SK-N-SH treated with all-trans-retinoic acid at 6 μM for 48 hours (cell line): ENCODE measurements around the gene PNPLA6.
A peak's percentile ranks its signal among the peaks of the same experiment; 100 is the strongest.

Source experiments
- ATAC-seq: fragments of 200-7000 bp; cut with Tn5 transposase; 3 replicates; pipeline ENCODE4 v1.9.1; 2020; ENCODE audit warnings: mild to moderate bottlenecking, moderate library complexity
- ARNTL ChIP-seq: fragments of 450-650 bp; formaldehyde crosslinking; IDR thresholded peaks from 2 replicates; pipeline ENCODE4 v1.5.0; 2020; ENCODE audit warnings: low read depth, mild to moderate bottlenecking, moderate library complexity, borderline replicate concordance
- BACH2 ChIP-seq: fragments of 250-450 bp; sonication (Bioruptor Pico); IDR thresholded peaks from 2 replicates; pipeline ENCODE4 v1.9.0; 2021; ENCODE audit warnings: mild to moderate bottlenecking, borderline replicate concordance
- CSDC2 ChIP-seq: fragments of 250-450 bp; sonication (Bioruptor Pico); IDR thresholded peaks from 2 replicates; pipeline ENCODE4 v1.5.0; 2020; ENCODE audit warnings: mild to moderate bottlenecking, moderate library complexity
- GLIS3 ChIP-seq: fragments of 250-450 bp; sonication (Bioruptor Pico); IDR thresholded peaks from 2 replicates; pipeline ENCODE4 v1.5.0; 2020; ENCODE audit warnings: mild to moderate bottlenecking, moderate library complexity
- ISL1 ChIP-seq: fragments of 250-450 bp; sonication (Bioruptor Pico); IDR thresholded peaks from 2 replicates; pipeline ENCODE4 v2.1.2; 2022; ENCODE audit warnings: mild to moderate bottlenecking, moderate library complexity
- OSR1 ChIP-seq: fragments of 250-450 bp; sonication (Bioruptor Pico); IDR thresholded peaks from 2 replicates; pipeline ENCODE4 v1.8.0; 2022; ENCODE audit warnings: moderate library complexity, mild to moderate bottlenecking, inconsistent platforms
- PATZ1 ChIP-seq: fragments of 250-450 bp; sonication (Bioruptor Pico); IDR thresholded peaks from 2 replicates; pipeline ENCODE4 v1.8.0; 2020; ENCODE audit warnings: mild to moderate bottlenecking, moderate library complexity, borderline replicate concordance
- PPARA ChIP-seq: fragments of 250-450 bp; sonication (Bioruptor Pico); IDR thresholded peaks from 2 replicates; pipeline ENCODE4 v1.5.0; 2020; ENCODE audit warnings: mild to moderate bottlenecking, borderline replicate concordance
- RARB ChIP-seq: fragments of 250-450 bp; sonication (Bioruptor Pico); IDR thresholded peaks from 2 replicates; pipeline ENCODE4 v1.8.0; 2021; ENCODE audit warnings: mild to moderate bottlenecking, moderate library complexity
- SNAI2 ChIP-seq: fragments of 250-450 bp; sonication (Bioruptor Pico); IDR thresholded peaks from 2 replicates; pipeline ENCODE4 v1.5.0; 2020; ENCODE audit warnings: mild to moderate bottlenecking, moderate library complexity
- TCF4 ChIP-seq: fragments of 250-450 bp; sonication (Bioruptor Pico); IDR thresholded peaks from 2 replicates; pipeline ENCODE4 v1.8.0; 2021; ENCODE audit warnings: mild to moderate bottlenecking, moderate library complexity, borderline replicate concordance
- TOX ChIP-seq: fragments of 250-450 bp; sonication (Bioruptor Pico); IDR thresholded peaks from 2 replicates; pipeline ENCODE4 v1.8.0; 2021; ENCODE audit warnings: mild to moderate bottlenecking, moderate library complexity, borderline replicate concordance
- TSHZ2 ChIP-seq: fragments of 250-450 bp; sonication (Bioruptor Pico); IDR thresholded peaks from 2 replicates; pipeline ENCODE4 v1.5.0; 2020; ENCODE audit warnings: mild to moderate bottlenecking, moderate library complexity
- ZC3H10 ChIP-seq: fragments of 250-450 bp; sonication (Bioruptor Pico); IDR thresholded peaks from 2 replicates; pipeline ENCODE4 v1.5.1; 2021; ENCODE audit warnings: mild to moderate bottlenecking, moderate library complexity
- ZFP3 ChIP-seq: fragments of 250-450 bp; sonication (Bioruptor Pico); IDR thresholded peaks from 2 replicates; pipeline ENCODE4 v1.5.0; 2020; ENCODE audit warnings: mild to moderate bottlenecking, moderate library complexity
- ZNF565 ChIP-seq: fragments of 450-650 bp; formaldehyde crosslinking; conservative IDR thresholded peaks from 2 replicates; pipeline ENCODE4 v1.5.0; 2020; ENCODE audit warnings: low read depth, mild to moderate bottlenecking, moderate library complexity
- ZNF70 ChIP-seq: fragments of 450-650 bp; formaldehyde crosslinking; IDR thresholded peaks from 2 replicates; pipeline ENCODE4 v1.5.0; 2020; ENCODE audit warnings: mild to moderate bottlenecking, moderate library complexity
- ZNF8 ChIP-seq: fragments of 450-650 bp; formaldehyde crosslinking; IDR thresholded peaks from 2 replicates; pipeline ENCODE4 v1.5.0; 2020; ENCODE audit warnings: mild to moderate bottlenecking, moderate library complexity
- TF ChIP-seq, protein P1 (sequence below): fragments of 250-450 bp; sonication (Bioruptor Pico); IDR thresholded peaks from 2 replicates; pipeline ENCODE4 v1.8.0; 2021; ENCODE audit warnings: low read depth, mild to moderate bottlenecking, moderate library complexity, borderline replicate concordance
- TF ChIP-seq, protein P2 (sequence below): fragments of 250-450 bp; sonication (Bioruptor Pico); IDR thresholded peaks from 2 replicates; pipeline ENCODE4 v1.5.1; 2020; ENCODE audit warnings: low read depth, mild to moderate bottlenecking, moderate library complexity
- TF ChIP-seq, protein P3 (sequence below): fragments of 250-450 bp; sonication (Bioruptor Pico); IDR thresholded peaks from 2 replicates; pipeline ENCODE4 v1.5.1; 2021; ENCODE audit warnings: mild to moderate bottlenecking, moderate library complexity

Gene PNPLA6

DNA sequence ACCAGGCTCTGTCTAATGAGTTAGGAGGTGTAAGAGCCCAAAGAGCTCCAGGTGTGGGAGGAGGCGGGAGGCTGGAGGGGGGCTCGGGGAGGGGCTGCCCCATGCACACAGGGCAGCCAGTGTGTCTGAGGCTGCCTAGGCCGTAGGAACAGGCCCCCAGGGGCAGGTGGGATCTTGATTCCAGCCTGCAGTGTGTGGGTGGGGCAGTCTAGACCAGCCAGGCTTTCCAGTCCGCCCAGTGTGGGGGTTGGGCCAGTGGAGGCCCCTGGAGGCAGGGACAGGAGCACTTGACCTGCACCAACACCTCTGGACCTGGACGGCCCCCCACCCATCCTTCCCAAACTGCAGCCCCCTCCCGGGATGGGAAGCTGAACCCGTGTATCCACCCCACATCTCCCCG, 54.7 kb downstream of the PNPLA6 start (continued):
- no peak for TF ChIP-seq TSHZ2
- no peak for TF ChIP-seq SNAI2 (CRISPR knock-in tag)
- no peak for TF ChIP-seq ZC3H10 (CRISPR knock-in tag)
- TF ChIP-seq OSR1 (CRISPR knock-in tag) = no peak
- no peak for TF ChIP-seq ZNF565 (CRISPR knock-in tag)
- no peak for TF ChIP-seq ZNF70 (CRISPR knock-in tag)

- peak; percentile 87 for ATAC-seq
Measured at GRCh38 chr19:7595466-7596133, 60.1 kb downstream of the PNPLA6 start, which contains the start of gene CAMSAP3. CAMSAP3 (plus strand) TSS chr19:7595863; CDS start chr19:7596003, 140 bp downstream.

DNA sequence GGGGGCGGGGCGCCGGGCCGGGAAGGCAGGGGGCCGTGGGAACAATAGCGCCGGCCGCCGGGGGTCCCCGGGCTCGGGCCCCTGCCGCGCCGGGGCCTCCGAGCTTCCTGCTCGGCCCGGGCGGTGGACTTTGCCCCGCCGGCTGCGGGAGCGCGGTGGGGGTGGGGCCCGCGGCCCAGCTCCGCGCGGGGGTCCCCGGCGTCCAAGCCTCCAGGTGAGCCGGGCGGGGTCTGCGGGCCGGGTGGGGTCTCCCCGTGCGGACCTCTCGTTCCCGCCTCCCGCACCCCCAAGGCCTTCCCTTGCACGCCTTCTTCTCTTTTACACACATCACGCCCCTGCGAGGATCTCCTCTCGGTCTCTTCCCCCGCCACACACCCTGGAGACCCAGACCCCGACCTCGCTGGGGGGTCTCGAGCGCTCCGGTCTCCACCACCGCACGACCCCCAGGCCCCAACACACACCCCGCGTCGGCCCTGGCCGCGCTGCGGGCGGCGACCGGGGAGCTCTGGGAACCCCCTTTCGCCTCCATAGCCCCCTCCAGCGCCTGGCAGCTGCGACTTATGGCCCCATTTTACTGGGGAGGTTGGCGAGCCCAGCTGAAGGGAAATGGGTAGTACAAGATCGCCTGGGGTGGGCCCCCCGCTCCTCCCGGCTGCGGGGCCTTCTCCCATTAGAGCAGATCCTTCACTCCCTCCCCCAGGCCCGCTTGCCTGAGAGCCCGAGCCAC, 60.9 kb downstream of the PNPLA6 start:
- no peak for ATAC-seq
- TF ChIP-seq RARB (no peak), ZNF8 (CRISPR knock-in tag) (no peak), SNAI2 (CRISPR knock-in tag) (no peak), ZC3H10 (CRISPR knock-in tag) (no peak), GLIS3 (CRISPR knock-in tag) (no peak), ZFP3 (no peak), TOX (CRISPR knock-in tag) (no peak), ZNF565 (CRISPR knock-in tag) (no peak), CSDC2 (no peak), ARNTL (CRISPR knock-in tag) (no peak)

More at GRCh38 chr19:7595466-7596133, 60.1 kb downstream of the PNPLA6 start, which contains the start of gene CAMSAP3:
- TF ChIP-seq, protein P1, sequence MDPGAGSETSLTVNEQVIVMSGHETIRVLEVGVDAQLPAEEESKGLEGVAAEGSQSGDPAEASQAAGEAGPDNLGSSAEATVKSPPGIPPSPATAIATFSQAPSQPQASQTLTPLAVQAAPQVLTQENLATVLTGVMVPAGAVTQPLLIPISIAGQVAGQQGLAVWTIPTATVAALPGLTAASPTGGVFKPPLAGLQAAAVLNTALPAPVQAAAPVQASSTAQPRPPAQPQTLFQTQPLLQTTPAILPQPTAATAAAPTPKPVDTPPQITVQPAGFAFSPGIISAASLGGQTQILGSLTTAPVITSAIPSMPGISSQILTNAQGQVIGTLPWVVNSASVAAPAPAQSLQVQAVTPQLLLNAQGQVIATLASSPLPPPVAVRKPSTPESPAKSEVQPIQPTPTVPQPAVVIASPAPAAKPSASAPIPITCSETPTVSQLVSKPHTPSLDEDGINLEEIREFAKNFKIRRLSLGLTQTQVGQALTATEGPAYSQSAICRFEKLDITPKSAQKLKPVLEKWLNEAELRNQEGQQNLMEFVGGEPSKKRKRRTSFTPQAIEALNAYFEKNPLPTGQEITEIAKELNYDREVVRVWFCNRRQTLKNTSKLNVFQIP (CRISPR knock-in tag) = no peak
- no peak for TF ChIP-seq OSR1 (CRISPR knock-in tag)
- no peak for TF ChIP-seq PPARA (CRISPR knock-in tag)
- no peak for TF ChIP-seq ARNTL (CRISPR knock-in tag)
- TF ChIP-seq, protein P2, sequence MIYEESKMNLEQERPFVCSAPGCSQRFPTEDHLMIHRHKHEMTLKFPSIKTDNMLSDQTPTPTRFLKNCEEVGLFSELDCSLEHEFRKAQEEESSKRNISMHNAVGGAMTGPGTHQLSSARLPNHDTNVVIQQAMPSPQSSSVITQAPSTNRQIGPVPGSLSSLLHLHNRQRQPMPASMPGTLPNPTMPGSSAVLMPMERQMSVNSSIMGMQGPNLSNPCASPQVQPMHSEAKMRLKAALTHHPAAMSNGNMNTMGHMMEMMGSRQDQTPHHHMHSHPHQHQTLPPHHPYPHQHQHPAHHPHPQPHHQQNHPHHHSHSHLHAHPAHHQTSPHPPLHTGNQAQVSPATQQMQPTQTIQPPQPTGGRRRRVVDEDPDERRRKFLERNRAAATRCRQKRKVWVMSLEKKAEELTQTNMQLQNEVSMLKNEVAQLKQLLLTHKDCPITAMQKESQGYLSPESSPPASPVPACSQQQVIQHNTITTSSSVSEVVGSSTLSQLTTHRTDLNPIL (CRISPR knock-in tag) = no peak
- no peak for TF ChIP-seq TOX (CRISPR knock-in tag)
- TF ChIP-seq BACH2 (CRISPR knock-in tag) = no peak
- TF ChIP-seq TCF4 = no peak
- no peak for TF ChIP-seq ZC3H10 (CRISPR knock-in tag)
- no peak for TF ChIP-seq PATZ1 (CRISPR knock-in tag)
- TF ChIP-seq ISL1 (CRISPR knock-in tag) = no peak
- no peak for TF ChIP-seq CSDC2
- no peak for TF ChIP-seq ZNF8 (CRISPR knock-in tag)
- TF ChIP-seq GLIS3 (CRISPR knock-in tag) = no peak
- TF ChIP-seq, protein P3, sequence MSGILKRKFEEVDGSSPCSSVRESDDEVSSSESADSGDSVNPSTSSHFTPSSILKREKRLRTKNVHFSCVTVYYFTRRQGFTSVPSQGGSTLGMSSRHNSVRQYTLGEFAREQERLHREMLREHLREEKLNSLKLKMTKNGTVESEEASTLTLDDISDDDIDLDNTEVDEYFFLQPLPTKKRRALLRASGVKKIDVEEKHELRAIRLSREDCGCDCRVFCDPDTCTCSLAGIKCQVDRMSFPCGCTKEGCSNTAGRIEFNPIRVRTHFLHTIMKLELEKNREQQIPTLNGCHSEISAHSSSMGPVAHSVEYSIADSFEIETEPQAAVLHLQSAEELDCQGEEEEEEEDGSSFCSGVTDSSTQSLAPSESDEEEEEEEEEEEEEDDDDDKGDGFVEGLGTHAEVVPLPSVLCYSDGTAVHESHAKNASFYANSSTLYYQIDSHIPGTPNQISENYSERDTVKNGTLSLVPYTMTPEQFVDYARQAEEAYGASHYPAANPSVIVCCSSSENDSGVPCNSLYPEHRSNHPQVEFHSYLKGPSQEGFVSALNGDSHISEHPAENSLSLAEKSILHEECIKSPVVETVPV (CRISPR knock-in tag) = no peak
